Neural cell (in vitro differentiated cells): Measurements from ENCODE around the gene HCST. TPM values are rescaled to one million over a fixed set of nuclear protein-coding genes. Genes with fewer than 3 reads are reported as not detected.

Experiments
- H2AFZ ChIP-seq: fragments of 200-600, 300-800 bp; sonication (generic), shearing (Covaris generic); 2 replicates; pipeline ENCODE4 v1.6.0; 2014; ENCODE audit warnings: low read depth, mild to moderate bottlenecking, antibody characterized with exemption, low read length, moderate library complexity
- H3F3A ChIP-seq: fragments of 200-600 bp; shearing (Covaris generic); 2 replicates; pipeline ENCODE4 v1.6.1; 2016; ENCODE audit warnings: mild to moderate bottlenecking, moderate library complexity, mixed read lengths, antibody characterized with exemption, low read length; ENCODE audit not compliant: insufficient read depth, poor library complexity, severe bottlenecking
- H3K27ac ChIP-seq: fragments of 200-600, 300-800 bp; sonication (generic), shearing (Covaris generic); 2 replicates; pipeline ENCODE4 v1.5.1; 2014; ENCODE audit warnings: mild to moderate bottlenecking, low read length, moderate library complexity
- H3K27me3 ChIP-seq: fragments of 300-800, 200-600 bp; sonication (generic), shearing (Covaris generic); 2 replicates; pipeline ENCODE4 v1.6.0; 2014; ENCODE audit warnings: mild to moderate bottlenecking, low read depth, low read length, moderate library complexity; ENCODE audit not compliant: insufficient read depth
- H3K36me3 ChIP-seq: fragments of 300-800, 200-600 bp; sonication (generic), shearing (Covaris generic); 2 replicates; pipeline ENCODE4 v1.5.1; 2014; ENCODE audit warnings: mild to moderate bottlenecking, antibody characterized with exemption, low read length, moderate library complexity; ENCODE audit not compliant: insufficient read depth
- H3K4me2 ChIP-seq: fragments of 300-800, 200-600 bp; sonication (generic), shearing (Covaris generic); 2 replicates; pipeline ENCODE4 v1.6.0; 2014; ENCODE audit warnings: mild to moderate bottlenecking, low read length
- H3K4me3 ChIP-seq: fragments of 300-800, 200-600 bp; sonication (generic), shearing (Covaris generic); 2 replicates; pipeline ENCODE4 v1.5.1; 2014; ENCODE audit warnings: mild to moderate bottlenecking, low read length, moderate library complexity
- H3K79me2 ChIP-seq: fragments of 200-600 bp; shearing (Covaris generic); replicated peaks from 2 replicates; pipeline ENCODE4 v1.6.0; 2014; ENCODE audit warnings: mild to moderate bottlenecking, low read length, moderate library complexity; ENCODE audit not compliant: insufficient read depth
- H3K9ac ChIP-seq: fragments of 300-800, 200-600 bp; sonication (generic), shearing (Covaris generic); 2 replicates; pipeline ENCODE4 v1.6.1; 2016; ENCODE audit warnings: mild to moderate bottlenecking, low read length, mixed read lengths
- H3K9me2 ChIP-seq: fragments of 200-600 bp; shearing (Covaris generic); 2 replicates; pipeline ENCODE4 v1.6.1; 2016; ENCODE audit warnings: mild to moderate bottlenecking, low read length, mixed read lengths; ENCODE audit not compliant: insufficient read depth
- H3K9me3 ChIP-seq: fragments of 200-600, 300-800 bp; sonication (generic), shearing (Covaris generic); 2 replicates; pipeline ENCODE4 v1.6.1; 2016; ENCODE audit warnings: mild to moderate bottlenecking, mixed run types, low read length, moderate library complexity, mixed read lengths
- H4K20me1 ChIP-seq: fragments of 200-600 bp; shearing (Covaris generic); 2 replicates; pipeline ENCODE4 v1.6.1; 2016; ENCODE audit warnings: mild to moderate bottlenecking, mixed run types; ENCODE audit not compliant: insufficient read depth
- CTCF ChIP-seq: fragments of 450-650 bp; IDR thresholded peaks from 2 replicates; pipeline ENCODE4 v1.5.1; 2014; ENCODE audit warnings: antibody characterized with exemption, mild to moderate bottlenecking, moderate library complexity; ENCODE audit not compliant: poor library complexity, severe bottlenecking
- EP300 ChIP-seq: fragments of 450-650 bp; conservative IDR thresholded peaks from 2 replicates; pipeline ENCODE4 v1.6.1; 2014; ENCODE audit warnings: antibody characterized with exemption, mild to moderate bottlenecking, moderate library complexity; ENCODE audit not compliant: poor library complexity, severe bottlenecking
- EZH2 ChIP-seq: fragments of 200-600, 300-800 bp; shearing (Covaris generic), sonication (generic); IDR thresholded peaks from 2 replicates; pipeline ENCODE4 v1.6.1; 2014; ENCODE audit warnings: antibody characterized with exemption, low read length, borderline replicate concordance, mild to moderate bottlenecking; ENCODE audit not compliant: insufficient read depth, poor library complexity, severe bottlenecking
- MXI1 ChIP-seq: fragments of 450-650 bp; conservative IDR thresholded peaks from 2 replicates; pipeline ENCODE4 v1.6.1; 2014; ENCODE audit warnings: antibody characterized with exemption, mild to moderate bottlenecking; ENCODE audit not compliant: poor library complexity, severe bottlenecking
- POLR2AphosphoS5 ChIP-seq: IDR thresholded peaks from 2 replicates; pipeline ENCODE4 v1.6.1; 2012
- RAD21 ChIP-seq: fragments of 450-650 bp; conservative IDR thresholded peaks from 2 replicates; pipeline ENCODE4 v1.6.1; 2014; ENCODE audit warnings: antibody characterized with exemption, mild to moderate bottlenecking, moderate library complexity
- REST ChIP-seq: IDR thresholded peaks from 2 replicates; pipeline ENCODE4 v1.6.1; 2012; ENCODE audit warnings: borderline replicate concordance
- SMC3 ChIP-seq: fragments of 450-650 bp; conservative IDR thresholded peaks from 2 replicates; pipeline ENCODE4 v1.6.1; 2014; ENCODE audit warnings: antibody characterized with exemption, mild to moderate bottlenecking, moderate library complexity; ENCODE audit not compliant: poor library complexity
- TAF1 ChIP-seq: IDR thresholded peaks from 2 replicates; pipeline ENCODE4 v1.6.1; 2012; ENCODE audit warnings: low read depth
- polyA plus RNA-seq: library from polyadenylated mRNA; depleted of rRNA; stranded (reverse); fragments of >200 nt; gene quantifications from 2 replicates; pipeline ENCODE4 v1.2.3, GENCODE V29; 2014

Gene HCST
- polyA plus RNA-seq, 1 donor from 2014 or later = not detected

GRCh38 chr19:35936738-35937268, 34.5 kb downstream of the HCST start:
- H3K9me2 ChIP-seq = no peaks in the 10 kb centered on the region
- H3K27me3 ChIP-seq = no peaks in the 10 kb centered on the region
- H4K20me1 ChIP-seq = no peaks in the 10 kb centered on the region
- H3K4me3 ChIP-seq = peak overlapping the region; percentile 88
- no peaks in the 10 kb centered on the region for H3K9me3 ChIP-seq
- peak overlapping the region; percentile 70 for H3K4me2 ChIP-seq
- no peaks in the 10 kb centered on the region for H3K36me3 ChIP-seq
- TF ChIP-seq REST = peak; percentile 13
- TF ChIP-seq TAF1 = no peak
- no peak for TF ChIP-seq MXI1
- H3K9ac ChIP-seq = peak overlapping the region; percentile 88
- H3F3A ChIP-seq = no peaks in the 10 kb centered on the region
- no peak overlapping the region for H2AFZ ChIP-seq
- peaks cover 28% of the 10 kb centered on the region for H3K79me2 ChIP-seq
- H3K27ac ChIP-seq = peak overlapping the region; percentile 60

- H3K9ac ChIP-seq = peak overlapping the region; percentile 88
- H4K20me1 ChIP-seq = no peaks in the 10 kb centered on the region
- H3K9me3 ChIP-seq = no peaks in the 10 kb centered on the region
- peaks cover 30% of the 10 kb centered on the region for H3K79me2 ChIP-seq
- peak overlapping the region; percentile 88 for H3K4me3 ChIP-seq
- no peak overlapping the region for H3K27ac ChIP-seq
- TF ChIP-seq TAF1 (no peak), POLR2AphosphoS5 (no peak), EZH2 (no peak), SMC3 (no peak), REST (no peak), MXI1 (no peak), RAD21 (no peak), EP300 (no peak), CTCF (no peak)
- no peaks in the 10 kb centered on the region for H3K9me2 ChIP-seq
- H3F3A ChIP-seq = no peaks in the 10 kb centered on the region
- H3K4me2 ChIP-seq = peak overlapping the region; percentile 70
- no peaks in the 10 kb centered on the region for H3K27me3 ChIP-seq
- no peaks in the 10 kb centered on the region for H3K36me3 ChIP-seq
- H2AFZ ChIP-seq = no peak overlapping the region
Observed at GRCh38 chr19:35937345-35938281, 35.3 kb downstream of the HCST start.
